ENCODE results near the gene VGLL4.

The VGLL4 gene

DNA sequence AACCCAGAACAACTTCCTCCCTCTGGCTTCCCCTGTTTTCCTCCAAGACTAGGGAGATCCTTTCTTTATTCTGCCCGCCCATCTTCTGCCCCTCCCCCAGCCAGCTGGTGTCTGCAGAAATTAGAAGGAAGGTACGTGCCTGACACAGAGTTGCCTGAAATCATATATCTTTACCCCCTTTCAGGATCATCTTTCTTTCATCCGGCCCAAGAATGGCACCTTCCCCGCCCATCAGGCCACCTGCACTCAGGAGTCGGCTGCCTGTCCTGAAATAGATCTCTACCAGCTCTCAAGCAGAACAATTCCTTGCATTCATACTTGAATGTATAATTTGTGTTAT is 133.7 kb downstream of the VGLL4 start:
- DNase-seq (ENCODE audit: insufficient read length, low spot score) = no peak
- FAIRE-seq = no peak

- no peak for FAIRE-seq
- no peak for DNase-seq (ENCODE audit: insufficient read length, low spot score)
Observed at GRCh38 chr3:11509173-11510000, 134.3 kb downstream of the VGLL4 start.

DNA sequence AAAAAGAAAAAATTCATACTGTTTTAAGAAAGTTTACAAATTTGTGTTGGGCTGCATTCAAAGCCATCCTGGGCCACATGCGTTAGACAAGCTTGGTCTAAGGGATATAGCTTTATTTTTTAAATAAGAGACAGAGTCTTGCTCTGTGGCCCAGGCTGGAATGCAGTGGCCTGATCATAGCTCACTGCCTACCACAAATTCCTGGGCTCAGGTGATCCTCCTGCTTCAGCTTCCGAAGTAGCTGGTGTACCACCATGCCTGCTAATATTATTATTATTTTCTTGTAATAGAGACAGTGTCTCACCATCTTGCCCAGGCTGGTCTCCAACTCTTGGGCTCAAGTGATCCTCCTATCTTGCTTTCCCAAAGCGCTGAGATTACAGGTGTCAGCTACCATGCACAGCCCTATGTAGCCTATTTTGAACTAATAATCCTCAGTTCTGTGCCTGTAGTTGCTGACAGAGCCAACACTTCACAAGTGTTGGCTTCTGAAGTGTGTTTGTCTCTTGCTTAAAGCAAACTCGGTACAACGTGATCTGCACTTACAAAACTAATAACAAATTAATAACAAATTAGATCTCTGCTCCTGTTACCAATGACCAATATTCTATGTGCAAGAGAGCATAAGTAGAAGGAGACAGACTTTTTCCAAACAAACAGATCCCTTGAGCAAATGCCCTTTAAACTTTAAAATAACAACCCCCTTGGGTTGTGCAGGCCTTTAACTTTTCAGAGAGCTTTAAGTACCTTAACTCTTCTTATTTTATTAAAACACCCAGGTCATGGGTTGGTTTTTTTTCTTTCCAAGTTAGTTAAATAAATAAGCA is 135.2 kb downstream of the VGLL4 start:
- DNase-seq (ENCODE audit: insufficient read length, low spot score) (no peak), FAIRE-seq (no peak)

DNA sequence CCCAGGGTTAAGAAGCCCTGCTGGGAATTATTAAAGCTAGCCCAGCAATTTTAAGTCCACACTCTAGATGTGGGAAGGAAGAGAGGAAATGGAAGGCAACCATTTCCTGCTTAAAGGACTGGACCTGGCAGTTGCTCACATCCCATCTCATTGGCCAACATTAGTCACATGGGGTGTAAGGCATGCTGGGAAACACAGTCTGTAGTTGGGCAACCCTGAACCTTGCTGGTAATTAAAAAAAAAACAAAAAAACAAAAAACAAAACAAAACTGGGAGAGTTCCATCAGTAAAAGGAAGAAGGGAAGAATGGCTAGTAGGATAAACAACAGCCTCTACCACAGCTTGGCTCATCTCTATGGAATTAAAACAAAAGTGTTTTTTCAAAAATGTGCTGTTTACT is 136.0 kb downstream of the VGLL4 start:
- DNase-seq (ENCODE audit: insufficient read length, low spot score) (no peak), FAIRE-seq (no peak)
